GM19395 (cell line): Measurements from ENCODE around the gene PREX1.
A peak's percentile ranks its signal among the peaks of the same experiment; 100 is the strongest.
"Not testable (repeated sequence)": the region's sequence is repeated elsewhere in the genome, so short reads cannot be mapped to it uniquely, and the experiment has no call there.

ENCODE experiments used
- ATAC-seq: cut with Tn5 transposase; IDR thresholded peaks from one replicate; pipeline ENCODE4 v1.9.1; 2021; ENCODE audit warnings: mild to moderate bottlenecking, moderate library complexity; ENCODE audit not compliant: unreplicated experiment

Gene PREX1

GRCh38 chr20:48827855-48828733 is at the start of gene PREX1:
Gene PREX1, minus strand, starts transcription at chr20:48827999. Its CDS starts 139 bp downstream, at chr20:48827860.
- ATAC-seq, result peak; percentile 39

GRCh38 chr20:48877304-48877703 is 49.5 kb upstream of the PREX1 start:
- no peak for ATAC-seq

GRCh38 chr20:48875914-48876240 is 48.1 kb upstream of the PREX1 start:
- ATAC-seq, result no peak

- no peak for ATAC-seq
Observed at GRCh38 chr20:48875233-48875913, 47.6 kb upstream of the PREX1 start.

GRCh38 chr20:48869442-48869841 is 41.6 kb upstream of the PREX1 start:
- ATAC-seq, result not testable (repeated sequence)

GRCh38 chr20:48866936-48867335 is 39.1 kb upstream of the PREX1 start:
- no peak for ATAC-seq

GRCh38 chr20:48864738-48865318 is 37.0 kb upstream of the PREX1 start:
- no peak for ATAC-seq

GRCh38 chr20:48864254-48864653 is 36.5 kb upstream of the PREX1 start:
- ATAC-seq, result no peak

GRCh38 chr20:48862279-48862678 is 34.5 kb upstream of the PREX1 start:
- ATAC-seq, result no peak

GRCh38 chr20:48861444-48861843 is 33.6 kb upstream of the PREX1 start:
- no peak for ATAC-seq

GRCh38 chr20:48858075-48858790 is 30.4 kb upstream of the PREX1 start:
- no peak for ATAC-seq

- ATAC-seq, result no peak
Observed at GRCh38 chr20:48856130-48856529, 28.3 kb upstream of the PREX1 start.

- no peak for ATAC-seq
Observed at GRCh38 chr20:48855046-48855445, 27.2 kb upstream of the PREX1 start.

GRCh38 chr20:48852609-48853008 is 24.8 kb upstream of the PREX1 start:
- no peak for ATAC-seq

GRCh38 chr20:48851579-48851978 is 23.8 kb upstream of the PREX1 start:
- no peak for ATAC-seq

GRCh38 chr20:48850977-48851299 is 23.1 kb upstream of the PREX1 start:
- no peak for ATAC-seq

- ATAC-seq, result no peak
Observed at GRCh38 chr20:48850257-48850976, 22.6 kb upstream of the PREX1 start.

GRCh38 chr20:48849779-48850178 is 22.0 kb upstream of the PREX1 start:
- no peak for ATAC-seq

GRCh38 chr20:48849299-48849698 is 21.5 kb upstream of the PREX1 start:
- ATAC-seq, result no peak

GRCh38 chr20:48847498-48848205 is 19.9 kb upstream of the PREX1 start:
- no peak for ATAC-seq
